T-helper 1 cell (primary cell): Measurements from ENCODE around the gene ARL4D.

Experiments
- DNase-seq, 5 donors: peaks; one replicate each; pipeline ENCODE4 v3.0.0-alpha.2; 2012 to 2020

The ARL4D gene

DNA sequence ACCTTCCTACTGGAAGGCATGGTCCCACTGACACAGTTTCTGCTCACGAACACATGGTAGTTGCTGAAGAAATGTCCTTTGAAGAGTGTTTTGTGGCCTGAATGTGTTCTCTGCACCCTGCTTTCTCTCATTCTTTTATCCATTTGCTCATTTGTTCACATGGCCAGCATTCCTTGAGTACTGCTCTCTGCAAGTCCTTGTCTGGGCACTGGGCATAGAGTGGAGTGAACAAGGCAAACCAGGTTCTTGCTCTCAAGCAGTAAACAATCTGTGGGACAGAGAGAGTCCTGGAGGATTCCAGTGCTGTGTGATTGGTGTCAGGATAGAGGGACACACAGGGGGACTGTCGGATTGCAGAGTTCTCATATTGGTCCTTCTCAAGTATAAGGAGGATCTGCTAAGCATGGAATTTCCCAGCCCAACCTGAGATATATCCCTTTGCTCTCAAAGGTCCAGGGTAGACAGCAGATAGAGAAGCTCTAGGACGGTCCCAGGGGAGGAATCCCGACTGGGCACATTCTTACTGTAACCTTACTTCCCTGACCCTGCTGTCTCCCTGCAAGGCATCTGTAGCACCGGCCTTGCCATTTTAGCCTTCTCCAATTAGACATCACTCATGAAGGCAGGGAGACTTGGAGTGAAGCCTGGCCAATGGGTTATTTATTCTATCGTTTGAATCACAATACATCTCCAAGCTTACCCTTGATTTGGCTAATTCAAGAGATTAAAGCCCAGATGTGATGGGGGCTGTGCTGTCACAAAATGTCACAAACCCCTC is 32.3 kb downstream of the ARL4D start:
- no peak for DNase-seq

DNA sequence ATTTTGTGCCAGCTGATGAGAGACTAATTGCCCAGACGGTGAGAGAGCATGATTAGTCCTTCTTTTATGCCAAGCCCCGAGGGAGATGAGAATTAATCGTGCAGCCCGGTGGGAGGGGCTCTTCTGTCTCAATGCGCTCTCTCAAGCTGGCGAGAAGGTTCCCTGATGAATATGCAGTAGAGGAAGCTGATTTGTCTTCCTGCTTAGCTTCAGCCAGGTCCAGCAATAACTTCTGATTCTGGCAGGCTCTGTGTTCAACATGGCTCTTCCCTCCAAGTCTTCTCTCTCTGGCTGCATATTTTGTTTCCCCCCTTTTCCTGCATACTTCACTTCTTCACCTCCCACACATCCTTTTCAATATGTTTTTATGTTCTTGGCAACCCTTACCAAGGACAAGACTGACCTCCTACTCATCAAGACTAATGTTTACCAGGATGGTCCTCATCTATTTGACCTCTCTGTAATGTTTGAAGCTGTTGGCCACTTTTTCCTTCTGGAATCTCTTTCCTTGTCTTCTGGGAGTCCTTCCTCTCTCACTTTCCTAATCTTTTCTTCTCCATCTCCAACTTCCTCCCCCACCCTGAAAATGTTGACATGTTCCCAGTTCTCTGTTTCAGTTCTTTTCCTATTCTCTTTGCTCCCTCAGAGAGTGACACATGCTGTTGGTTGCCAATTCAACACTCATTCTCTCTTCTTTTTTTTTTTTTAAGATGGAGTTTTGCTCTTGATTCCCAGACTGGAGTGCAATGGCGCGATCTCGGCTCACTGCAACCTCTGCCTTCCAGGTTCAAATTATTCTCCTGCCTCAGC is 33.1 kb downstream of the ARL4D start:
- no peak for DNase-seq

DNA sequence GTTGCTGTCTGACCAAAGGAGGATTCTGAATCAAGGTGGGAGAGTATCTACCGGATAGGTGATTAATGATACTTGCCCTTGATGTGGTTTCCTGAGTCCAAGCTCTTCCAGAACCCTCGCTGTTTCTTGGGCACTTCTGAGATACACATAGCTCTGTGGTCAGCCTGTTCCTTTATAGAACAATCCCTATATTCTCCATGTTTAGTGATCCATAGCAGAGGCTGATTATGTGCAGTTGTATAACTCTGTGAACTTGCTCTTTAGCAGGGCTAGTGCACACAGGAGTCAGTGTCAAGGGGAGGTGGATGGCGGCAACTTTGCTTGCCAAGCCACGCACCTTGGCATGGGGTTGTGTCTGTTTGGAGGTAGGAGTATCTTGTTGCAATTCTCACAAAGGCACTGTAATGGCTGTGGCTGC is 36.1 kb downstream of the ARL4D start:
- no peak for DNase-seq

DNA sequence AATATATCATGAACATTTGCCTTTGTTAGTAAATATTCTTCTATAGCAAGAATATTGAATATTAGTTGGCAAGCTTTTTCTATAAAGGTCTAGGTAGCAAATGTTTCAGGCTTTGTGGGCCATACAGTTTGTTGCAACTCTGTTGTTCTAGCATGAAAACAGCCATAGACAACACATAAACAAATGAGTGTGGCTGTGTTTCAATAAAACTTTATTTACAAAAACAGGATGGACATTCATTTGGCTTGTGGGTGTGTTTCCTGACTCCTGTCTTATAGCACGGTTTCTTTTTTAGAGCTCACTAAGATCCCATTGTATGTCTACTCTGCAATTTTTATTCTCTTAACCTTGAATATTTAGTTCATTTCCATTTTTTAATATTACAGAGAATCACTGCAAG is 39.0 kb downstream of the ARL4D start:
- DNase-seq: no peak

DNA sequence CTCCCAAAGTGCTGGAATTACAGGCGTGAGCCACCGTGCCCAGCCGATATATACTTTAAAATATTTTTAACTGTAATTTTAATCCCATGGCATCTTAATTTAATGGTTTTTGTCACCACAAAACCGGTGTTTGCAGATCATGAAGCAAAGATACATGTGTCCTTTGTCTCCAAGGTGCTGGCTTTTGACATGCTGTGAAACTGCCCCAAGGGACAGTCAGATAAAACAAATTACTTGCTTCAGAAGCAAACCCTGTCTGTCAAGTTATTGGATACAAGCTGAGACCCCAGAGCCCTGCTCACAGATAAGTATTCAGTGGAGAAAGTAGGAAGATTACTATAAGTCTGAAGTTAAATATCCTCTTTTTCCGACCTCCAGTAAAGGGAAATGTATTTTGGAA is 39.8 kb downstream of the ARL4D start:
- no peak for DNase-seq

DNA sequence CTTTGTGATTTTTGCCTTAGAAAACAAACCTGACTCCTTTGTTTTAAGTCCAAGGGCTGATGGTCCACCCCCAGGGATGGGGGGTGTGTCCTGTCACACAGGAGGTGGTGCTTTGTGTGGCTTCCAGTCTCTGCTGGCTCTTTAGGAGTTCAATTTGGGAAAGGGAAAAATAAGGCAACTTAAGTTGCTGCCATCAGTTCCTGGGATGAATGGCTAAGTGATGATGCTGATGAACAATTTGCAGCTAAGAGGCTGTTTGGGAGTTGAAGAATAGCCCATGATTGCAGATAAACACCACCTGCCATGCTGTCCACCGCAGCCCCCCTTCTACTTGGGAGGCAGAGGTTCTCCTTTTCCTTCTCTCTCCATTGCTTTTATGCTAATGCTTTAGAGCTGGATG is 40.2 kb downstream of the ARL4D start:
- DNase-seq: no peak

DNA sequence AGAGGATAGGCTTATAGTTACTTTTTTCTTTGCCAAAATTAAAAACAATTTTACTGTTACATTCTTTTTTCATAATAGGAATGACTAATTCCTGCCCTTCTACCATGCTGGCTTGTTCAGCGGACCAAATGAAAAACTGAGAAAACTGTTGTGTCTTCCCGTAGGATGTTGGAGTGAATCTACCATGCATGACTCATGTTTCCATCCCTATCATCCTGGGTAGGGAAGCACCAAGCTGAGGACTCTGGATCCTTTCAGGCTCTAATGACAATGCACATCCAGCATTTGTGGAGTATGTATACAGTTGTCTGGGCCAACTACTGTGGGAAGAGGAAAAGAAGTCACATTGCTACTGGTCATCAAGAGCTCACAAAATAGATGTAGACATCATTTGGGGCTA is 43.9 kb downstream of the ARL4D start:
- DNase-seq: no peak

DNA sequence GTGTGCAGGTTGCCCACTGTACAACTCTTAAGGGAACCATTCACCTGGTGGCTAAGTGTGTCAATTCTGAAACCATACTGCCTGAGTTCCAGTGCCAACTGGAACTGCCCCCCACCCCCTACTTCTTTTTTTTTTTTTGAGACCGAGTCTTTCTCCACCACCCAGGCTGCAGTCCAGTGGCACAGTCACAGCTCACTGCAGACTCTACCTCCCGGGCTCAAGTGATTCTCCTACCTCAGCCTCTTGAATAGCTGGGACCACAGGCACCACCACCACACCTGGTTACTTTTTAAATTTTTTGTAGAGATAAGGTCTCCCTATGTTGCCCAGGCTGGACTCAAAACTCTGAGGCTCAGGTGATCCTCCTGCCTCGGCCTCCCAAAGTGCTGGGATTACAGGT is 44.6 kb downstream of the ARL4D start:
- no peak for DNase-seq

DNA sequence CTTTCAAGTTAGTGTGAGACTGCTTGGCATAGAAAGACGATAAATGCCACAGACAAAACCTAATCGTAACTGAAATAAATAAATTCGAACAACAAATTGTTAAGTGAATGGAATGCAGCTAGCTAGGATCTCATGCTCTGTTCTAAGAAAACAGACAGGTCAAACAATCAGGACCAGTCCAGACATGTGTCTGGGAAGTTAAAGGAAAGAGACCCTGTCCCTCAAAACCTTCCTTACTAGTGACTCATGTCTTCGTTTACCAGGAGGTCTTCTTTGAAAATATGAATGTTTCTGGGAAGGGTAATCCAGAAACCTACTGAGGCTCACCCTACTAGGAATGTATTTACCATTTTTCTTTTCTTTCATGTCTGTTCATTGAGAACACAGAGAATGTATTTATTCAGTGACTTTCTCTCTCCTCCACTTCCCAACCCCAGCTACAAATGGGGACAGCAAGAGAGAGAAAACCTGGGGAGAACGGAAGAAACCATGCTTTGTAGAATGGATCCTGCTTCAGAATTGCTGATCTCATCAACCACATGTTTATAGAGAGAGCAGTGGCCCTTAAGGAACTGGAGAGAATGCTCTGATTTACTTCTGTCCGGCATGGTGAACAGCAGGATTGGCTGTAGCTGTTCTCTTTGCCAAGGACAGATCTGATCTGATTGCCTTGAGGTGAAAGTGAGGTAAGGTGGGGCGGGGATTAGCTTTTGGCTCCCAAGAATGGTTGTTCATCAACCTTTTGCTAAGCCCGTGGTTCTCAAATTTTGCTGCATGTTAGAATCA is 45.6 kb downstream of the ARL4D start:
- no peak for DNase-seq

DNA sequence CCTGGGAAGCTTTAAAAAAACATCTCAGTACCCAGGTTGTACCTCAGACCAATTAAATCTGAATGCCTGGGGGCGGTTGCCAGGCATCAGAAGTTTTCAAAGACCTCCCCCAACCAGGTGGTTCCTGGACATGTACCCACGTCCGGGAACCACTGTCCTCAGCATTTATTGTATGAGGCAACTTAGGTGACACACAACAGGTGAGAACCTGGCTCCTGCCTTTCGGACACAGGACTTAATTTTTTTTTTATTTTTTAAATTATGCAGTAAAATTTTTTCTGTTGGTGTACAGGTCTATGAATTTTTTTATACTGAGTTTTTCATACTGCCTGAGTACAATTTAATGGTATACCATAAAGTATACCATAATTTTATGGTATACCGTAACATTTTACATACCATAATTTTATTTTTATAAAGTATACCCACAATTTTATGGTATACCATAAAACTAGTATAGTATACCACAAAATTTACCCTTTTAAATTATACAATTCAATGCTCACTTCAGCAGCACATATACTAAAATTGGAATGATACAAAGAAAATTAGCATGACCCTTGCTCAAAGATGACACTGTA is 46.3 kb downstream of the ARL4D start:
- DNase-seq: no peak

DNA sequence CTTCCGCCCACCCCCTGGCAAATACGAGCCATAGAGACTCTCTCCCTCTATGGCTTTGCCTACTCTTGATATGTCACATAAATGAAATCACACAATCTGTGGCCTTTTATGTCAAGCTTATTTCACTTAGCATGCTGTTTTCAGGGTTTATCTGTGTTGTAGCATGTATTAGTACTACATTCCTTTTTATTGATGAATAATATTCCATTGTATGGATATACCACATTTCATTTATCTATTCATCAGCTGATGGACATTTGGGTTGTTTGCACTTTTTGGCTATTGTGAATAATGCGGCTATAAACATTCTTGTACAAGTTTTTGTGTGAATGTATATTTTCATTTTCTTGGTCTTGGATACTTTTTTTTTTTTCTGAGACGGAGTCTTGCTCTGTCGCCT is 48.0 kb downstream of the ARL4D start:
- no peak for DNase-seq

DNA sequence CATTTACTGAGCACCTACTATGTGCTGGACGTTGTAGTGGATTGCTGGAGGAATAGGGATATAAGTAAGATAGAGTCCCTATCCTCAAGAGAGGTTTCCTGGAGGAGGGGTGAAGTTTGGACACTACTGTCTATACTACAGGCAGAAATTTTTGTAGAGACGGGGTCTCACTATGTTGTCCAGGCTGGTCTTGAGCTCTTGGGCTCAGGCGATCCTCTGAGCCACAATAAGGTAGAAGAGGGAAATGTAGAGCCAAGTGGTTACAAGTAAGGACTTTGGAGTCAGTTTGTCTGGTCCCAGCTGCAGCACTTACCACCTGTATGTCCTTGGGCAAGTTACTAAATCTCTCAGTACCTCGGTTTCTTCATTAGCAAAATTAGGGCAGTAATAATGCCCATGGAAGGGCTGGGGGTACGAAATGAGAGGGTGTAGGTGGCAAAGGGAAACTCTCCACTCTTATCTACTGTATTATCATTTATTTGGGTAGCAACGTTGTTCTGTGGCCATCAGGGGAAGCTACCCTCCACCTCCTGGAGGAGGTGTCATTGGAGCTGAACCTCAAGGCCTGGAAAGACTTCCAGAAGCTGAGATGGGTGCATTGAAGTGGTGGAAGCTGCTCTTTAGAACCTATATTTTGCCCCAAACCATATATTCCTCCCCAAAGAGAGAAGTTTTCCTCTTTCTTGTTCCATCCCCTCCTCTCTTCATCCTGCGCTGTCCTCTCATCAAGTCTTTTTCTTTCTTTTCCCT is 50.1 kb downstream of the ARL4D start:
- no peak for DNase-seq

DNA sequence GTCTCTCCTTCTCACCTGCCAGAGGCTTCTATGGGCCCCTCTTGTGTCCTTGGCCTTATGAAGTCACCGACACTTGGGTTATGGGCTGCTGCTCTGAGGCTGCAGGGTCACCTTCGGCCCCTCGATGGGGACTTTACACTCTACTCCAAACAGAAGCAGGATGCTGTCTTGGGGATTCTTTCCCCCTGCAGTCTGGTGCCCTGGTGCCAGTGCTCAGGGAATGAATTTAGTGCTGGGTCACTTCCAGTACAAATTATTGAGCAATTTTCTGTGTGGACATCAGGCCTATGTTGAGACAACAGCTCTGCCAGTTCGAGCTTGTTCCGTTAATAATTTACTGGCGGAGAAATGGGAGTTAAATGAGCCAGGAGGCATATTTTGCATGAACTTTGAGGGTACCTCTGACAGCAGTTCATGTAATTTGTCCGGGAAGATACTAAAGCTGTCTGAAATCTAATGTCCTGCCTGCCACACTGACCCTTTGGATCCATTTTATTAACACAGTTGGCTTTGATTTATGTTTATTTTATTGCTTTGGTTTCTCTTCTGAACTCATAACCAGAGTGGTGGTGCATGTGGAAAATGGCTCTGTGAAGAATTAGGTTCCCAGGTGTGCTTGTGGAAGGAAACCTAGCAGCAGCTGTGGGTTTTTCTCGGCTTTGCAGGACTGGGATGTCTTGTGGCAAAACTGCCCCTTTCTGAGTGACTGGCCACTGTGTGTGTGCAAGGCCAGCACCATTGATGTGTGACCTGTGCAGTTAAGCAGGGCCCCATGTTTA is 50.9 kb downstream of the ARL4D start:
- no peak for DNase-seq
